ENCODE data around the gene RPTOR.

The RPTOR gene

GRCh38 chr17:80826346-80826954 is 281.8 kb downstream of the RPTOR start:
- Histone ChIP-seq H3K4me3 (ENCODE audit: low read length) (no peak overlapping the region), H3K4me1 (ENCODE audit: control insufficient read depth, insufficient read depth, low read length) (peaks cover 12% of the 10 kb centered on the region)
- no peak for DNase-seq (ENCODE audit: low read depth)

GRCh38 chr17:80826955-80827645 is 282.5 kb downstream of the RPTOR start:
- Histone ChIP-seq H3K4me3 (ENCODE audit: low read length) (no peak overlapping the region), H3K9ac (ENCODE audit: low read length) (peak overlapping the region; percentile 40), H3K4me1 (ENCODE audit: control insufficient read depth, insufficient read depth, low read length) (peaks cover 12% of the 10 kb centered on the region), H3K9me3 (ENCODE audit: control insufficient read depth, low read length) (no peaks in the 10 kb centered on the region), H3K36me3 (ENCODE audit: control insufficient read depth, insufficient read depth, low read length, severe bottlenecking) (peaks cover 15% of the 10 kb centered on the region), H3K27me3 (replicated peaks; ENCODE audit: control insufficient read depth, insufficient read depth, low read length) (no peaks in the 10 kb centered on the region)
- peak; percentile 83 for DNase-seq (ENCODE audit: low read depth)

More at GRCh38 chr17:80826346-80826954, 281.8 kb downstream of the RPTOR start:
- H3K27me3 ChIP-seq (replicated peaks; ENCODE audit: control insufficient read depth, insufficient read depth, low read length): no peaks in the 10 kb centered on the region
- peaks cover 15% of the 10 kb centered on the region for H3K36me3 ChIP-seq (ENCODE audit: control insufficient read depth, insufficient read depth, low read length, severe bottlenecking)
- H3K9ac ChIP-seq (ENCODE audit: low read length): no peak overlapping the region
- no peaks in the 10 kb centered on the region for H3K9me3 ChIP-seq (ENCODE audit: control insufficient read depth, low read length)

- Histone ChIP-seq H3K9me3 (ENCODE audit: control insufficient read depth, low read length) (no peaks in the 10 kb centered on the region), H3K36me3 (ENCODE audit: control insufficient read depth, insufficient read depth, low read length, severe bottlenecking) (peaks cover 14% of the 10 kb centered on the region), H3K4me1 (ENCODE audit: control insufficient read depth, insufficient read depth, low read length) (peaks cover 19% of the 10 kb centered on the region), H3K4me3 (ENCODE audit: low read length) (no peak overlapping the region), H3K9ac (ENCODE audit: low read length) (peak overlapping the region; percentile 40), H3K27me3 (replicated peaks; ENCODE audit: control insufficient read depth, insufficient read depth, low read length) (no peaks in the 10 kb centered on the region)
- no peak for DNase-seq (ENCODE audit: low read depth)
Observed at GRCh38 chr17:80827646-80828643, 283.3 kb downstream of the RPTOR start.

GRCh38 chr17:80829166-80829813 is 284.7 kb downstream of the RPTOR start:
- Histone ChIP-seq H3K4me3 (ENCODE audit: low read length) (no peak overlapping the region), H3K9ac (ENCODE audit: low read length) (no peak overlapping the region), H3K27me3 (replicated peaks; ENCODE audit: control insufficient read depth, insufficient read depth, low read length) (no peaks in the 10 kb centered on the region), H3K4me1 (ENCODE audit: control insufficient read depth, insufficient read depth, low read length) (peaks cover 29% of the 10 kb centered on the region), H3K9me3 (ENCODE audit: control insufficient read depth, low read length) (no peaks in the 10 kb centered on the region), H3K36me3 (ENCODE audit: control insufficient read depth, insufficient read depth, low read length, severe bottlenecking) (peaks cover 4% of the 10 kb centered on the region)
- DNase-seq (ENCODE audit: low read depth): no peak

GRCh38 chr17:80830020-80830780 is 285.6 kb downstream of the RPTOR start:
- Histone ChIP-seq H3K36me3 (ENCODE audit: control insufficient read depth, insufficient read depth, low read length, severe bottlenecking) (no peaks in the 10 kb centered on the region), H3K4me1 (ENCODE audit: control insufficient read depth, insufficient read depth, low read length) (peaks cover 37% of the 10 kb centered on the region), H3K4me3 (ENCODE audit: low read length) (no peak overlapping the region), H3K27me3 (replicated peaks; ENCODE audit: control insufficient read depth, insufficient read depth, low read length) (no peaks in the 10 kb centered on the region), H3K9me3 (ENCODE audit: control insufficient read depth, low read length) (no peaks in the 10 kb centered on the region), H3K9ac (ENCODE audit: low read length) (no peak overlapping the region)
- no peak for DNase-seq (ENCODE audit: low read depth)

DNA sequence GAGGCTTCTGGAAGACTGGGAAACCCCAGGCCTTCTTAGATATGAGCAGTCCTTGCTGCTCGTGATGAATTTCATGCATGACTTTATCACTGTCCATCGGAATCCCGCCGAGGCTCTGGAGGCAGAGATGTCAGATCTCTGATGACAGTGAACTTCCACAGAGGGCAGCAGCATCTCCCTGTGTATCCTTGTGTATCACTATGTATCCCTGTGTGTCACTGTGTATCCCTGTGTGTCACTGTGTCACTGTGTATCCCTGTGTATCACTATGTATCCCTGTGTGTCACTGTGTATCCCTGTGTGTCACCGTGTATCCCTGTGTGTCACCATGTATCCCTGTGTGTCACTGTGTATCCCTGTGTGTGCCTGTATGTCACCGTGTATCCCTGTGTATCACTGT is 286.9 kb downstream of the RPTOR start:
- no peaks in the 10 kb centered on the region for H3K27me3 ChIP-seq (replicated peaks; ENCODE audit: control insufficient read depth, insufficient read depth, low read length)
- peaks cover 36% of the 10 kb centered on the region for H3K4me1 ChIP-seq (ENCODE audit: control insufficient read depth, insufficient read depth, low read length)
- no peaks in the 10 kb centered on the region for H3K36me3 ChIP-seq (ENCODE audit: control insufficient read depth, insufficient read depth, low read length, severe bottlenecking)
- no peak overlapping the region for H3K9ac ChIP-seq (ENCODE audit: low read length)
- no peak for DNase-seq (ENCODE audit: low read depth)
- H3K4me3 ChIP-seq (ENCODE audit: low read length): no peak overlapping the region
- no peaks in the 10 kb centered on the region for H3K9me3 ChIP-seq (ENCODE audit: control insufficient read depth, low read length)

GRCh38 chr17:80832266-80832676 is 287.6 kb downstream of the RPTOR start:
- Histone ChIP-seq H3K27me3 (replicated peaks; ENCODE audit: control insufficient read depth, insufficient read depth, low read length) (no peaks in the 10 kb centered on the region), H3K9me3 (ENCODE audit: control insufficient read depth, low read length) (no peaks in the 10 kb centered on the region), H3K36me3 (ENCODE audit: control insufficient read depth, insufficient read depth, low read length, severe bottlenecking) (no peaks in the 10 kb centered on the region), H3K9ac (ENCODE audit: low read length) (peak overlapping the region; percentile 86), H3K4me1 (ENCODE audit: control insufficient read depth, insufficient read depth, low read length) (peaks cover 28% of the 10 kb centered on the region), H3K4me3 (ENCODE audit: low read length) (peak overlapping the region; percentile 82)
- DNase-seq (ENCODE audit: low read depth): no peak

DNA sequence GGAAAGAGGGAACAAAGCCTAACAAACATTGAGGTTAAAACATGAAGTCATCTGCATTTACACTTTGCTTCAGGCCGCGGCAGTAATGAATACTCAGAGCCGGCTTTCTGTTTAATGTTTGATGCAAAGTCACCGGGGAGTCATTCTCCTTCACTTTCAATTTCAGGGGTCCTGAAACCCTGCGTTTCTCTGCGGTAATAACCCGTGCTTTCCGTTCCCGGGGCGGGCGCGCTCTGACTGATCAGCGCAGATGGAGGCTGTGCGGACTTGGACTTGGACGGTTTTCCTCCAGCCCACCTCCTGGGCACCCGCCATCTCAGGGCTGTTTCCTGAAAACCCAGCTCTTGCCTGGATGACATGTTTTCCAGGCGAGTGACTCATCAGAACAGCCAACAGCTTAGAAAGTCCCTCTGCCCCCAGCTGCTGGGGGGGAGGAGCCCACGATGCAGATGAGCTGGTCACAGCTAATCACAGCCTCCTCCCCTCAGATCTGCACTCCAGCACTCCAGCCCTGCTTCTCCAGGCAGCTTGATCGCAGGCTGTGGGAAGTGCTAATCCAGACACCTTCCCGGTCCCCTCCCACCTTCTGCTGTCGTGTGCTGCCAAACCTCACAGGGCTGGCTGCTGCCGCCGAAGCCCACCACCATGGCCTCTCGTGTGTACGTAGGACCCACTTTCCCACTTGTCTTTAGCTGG is 288.4 kb downstream of the RPTOR start:
- peak overlapping the region; percentile 86 for H3K9ac ChIP-seq (ENCODE audit: low read length)
- H3K9me3 ChIP-seq (ENCODE audit: control insufficient read depth, low read length): no peaks in the 10 kb centered on the region
- H3K4me1 ChIP-seq (ENCODE audit: control insufficient read depth, insufficient read depth, low read length): peaks cover 25% of the 10 kb centered on the region
- H3K36me3 ChIP-seq (ENCODE audit: control insufficient read depth, insufficient read depth, low read length, severe bottlenecking): peaks cover 1% of the 10 kb centered on the region
- H3K27me3 ChIP-seq (replicated peaks; ENCODE audit: control insufficient read depth, insufficient read depth, low read length): no peaks in the 10 kb centered on the region
- DNase-seq (ENCODE audit: low read depth): peak; percentile 96
- H3K4me3 ChIP-seq (ENCODE audit: low read length): peak overlapping the region; percentile 82

DNA sequence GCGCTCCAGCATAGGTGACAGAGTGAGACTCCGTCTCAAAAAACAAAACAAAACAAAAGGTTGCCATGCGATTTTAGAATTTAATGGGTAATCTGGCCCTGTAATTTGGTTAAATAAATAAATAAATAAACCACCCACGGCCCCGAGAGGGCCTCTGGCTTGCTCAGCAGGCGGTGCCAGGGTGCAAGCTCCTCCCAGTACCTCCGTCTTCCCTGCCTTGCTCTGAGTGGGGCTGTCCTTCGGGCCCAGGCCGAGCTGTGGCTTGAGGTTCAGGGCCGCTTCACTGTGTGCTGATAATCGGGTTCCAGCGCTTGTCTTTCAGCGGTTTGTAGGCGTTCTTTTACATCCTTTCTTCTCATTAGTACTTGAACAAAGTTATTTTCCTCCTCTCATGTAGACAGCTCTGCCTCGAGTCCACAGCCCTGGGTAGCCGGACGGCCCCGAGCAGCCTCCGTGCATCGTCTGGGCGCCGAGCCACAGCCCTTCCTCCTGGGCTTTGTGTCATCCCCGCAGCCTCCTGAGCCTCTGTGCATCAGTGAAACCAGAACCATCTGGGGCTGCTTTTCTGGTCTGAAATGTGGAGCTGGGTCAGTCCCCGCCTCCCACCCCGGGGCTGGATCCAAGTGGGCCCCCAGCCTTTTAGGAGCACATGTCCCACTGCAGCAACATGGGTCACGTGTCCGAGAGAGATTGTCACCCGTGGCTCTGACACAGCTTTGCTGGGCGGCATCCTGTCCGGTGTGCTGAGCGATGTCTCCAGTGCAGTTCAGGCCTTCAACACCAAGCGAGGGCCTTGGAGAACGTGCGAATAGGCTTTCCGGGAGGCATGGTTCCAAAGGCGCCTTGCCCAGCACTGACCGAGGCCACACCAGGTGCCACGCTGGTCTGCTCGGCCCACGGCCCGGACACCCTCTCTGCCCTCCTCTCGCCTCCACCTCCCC is 289.6 kb downstream of the RPTOR start:
- no peaks in the 10 kb centered on the region for H3K9me3 ChIP-seq (ENCODE audit: control insufficient read depth, low read length)
- H3K4me3 ChIP-seq (ENCODE audit: low read length): peak overlapping the region; percentile 82
- H3K9ac ChIP-seq (ENCODE audit: low read length): peak overlapping the region; percentile 86
- H3K4me1 ChIP-seq (ENCODE audit: control insufficient read depth, insufficient read depth, low read length): peaks cover 25% of the 10 kb centered on the region
- H3K27me3 ChIP-seq (replicated peaks; ENCODE audit: control insufficient read depth, insufficient read depth, low read length): no peaks in the 10 kb centered on the region
- peak; percentile 78 for DNase-seq (ENCODE audit: low read depth)
- H3K36me3 ChIP-seq (ENCODE audit: control insufficient read depth, insufficient read depth, low read length, severe bottlenecking): peaks cover 4% of the 10 kb centered on the region

Data from adipocyte (in vitro differentiated cells).